GM03348 (cell line): ENCODE data around the gene GPHN.
"Not testable (repeated sequence)": the region's sequence is repeated elsewhere in the genome, so short reads cannot be mapped to it uniquely, and the experiment has no call there.

Source experiments
- DNase-seq: peaks from one replicate; pipeline ENCODE4 v3.0.0; 2012; ENCODE audit warnings: low spot score

GPHN gene

DNA sequence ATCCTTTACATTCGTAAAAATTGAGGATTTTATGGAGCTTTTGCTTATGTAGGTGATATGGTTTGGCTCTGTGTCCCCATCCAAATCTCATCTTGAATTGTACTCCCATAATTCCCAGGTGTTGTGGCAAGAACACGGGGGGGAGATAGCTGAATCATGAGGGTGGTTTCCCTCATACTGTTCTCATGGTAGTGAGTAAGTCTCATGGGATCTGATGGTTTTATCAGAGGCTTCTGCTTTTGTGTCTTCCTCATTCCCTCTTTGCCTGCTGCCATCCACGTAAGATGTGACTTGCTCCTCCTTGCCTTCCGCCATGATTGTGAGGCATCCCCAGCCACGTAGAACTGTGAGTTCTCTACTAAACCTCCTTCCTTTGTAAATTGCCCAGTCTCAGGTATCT lies 5.1 kb upstream of the GPHN start:
- DNase-seq, result not testable (repeated sequence)

DNA sequence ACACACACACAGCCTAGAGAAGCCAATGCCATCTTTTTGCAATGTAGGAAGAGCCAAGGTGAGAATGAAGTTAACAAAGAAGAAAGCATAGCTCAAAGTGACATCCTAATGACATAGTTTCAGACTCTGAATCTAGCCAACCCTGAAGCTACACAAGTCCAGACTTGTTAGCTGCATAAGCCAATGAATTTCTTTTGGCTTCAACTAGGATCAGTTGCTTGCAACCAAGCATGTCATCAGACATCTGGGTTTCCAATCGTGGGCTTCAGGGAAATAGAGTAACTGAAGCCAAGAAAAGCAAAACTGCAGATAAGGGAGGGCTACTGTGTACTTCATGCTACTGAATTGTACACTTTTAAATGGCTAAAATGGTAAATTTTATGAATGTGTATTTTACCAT lies 4.4 kb upstream of the GPHN start:
- DNase-seq, result no peak

DNA sequence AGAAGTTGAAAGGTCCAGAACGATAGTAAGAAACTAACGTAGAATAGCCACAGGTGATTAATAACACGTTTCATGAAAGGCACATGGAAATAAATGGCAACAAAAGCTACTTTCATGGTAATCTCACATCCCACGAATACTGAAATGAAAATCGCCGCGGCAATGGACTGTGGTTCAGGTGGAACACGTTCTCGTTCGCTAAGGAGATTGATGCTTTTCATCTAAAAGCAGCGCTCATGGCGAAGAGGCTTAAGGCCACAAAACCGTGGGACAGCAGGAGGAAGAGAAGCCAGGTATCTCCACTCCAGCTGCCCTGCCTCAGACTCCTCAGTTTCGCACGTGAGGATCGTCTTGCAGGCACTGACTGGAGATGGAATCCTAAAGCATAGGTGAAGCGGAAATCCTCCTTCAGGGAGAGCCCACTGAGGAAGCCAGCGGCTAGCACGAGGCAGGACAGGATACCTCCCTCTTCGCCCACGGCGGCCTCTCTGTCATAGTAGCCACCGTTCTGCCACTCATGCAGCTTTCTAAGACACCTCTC lies 696 bp upstream of the GPHN start:
- no peak for DNase-seq

DNA sequence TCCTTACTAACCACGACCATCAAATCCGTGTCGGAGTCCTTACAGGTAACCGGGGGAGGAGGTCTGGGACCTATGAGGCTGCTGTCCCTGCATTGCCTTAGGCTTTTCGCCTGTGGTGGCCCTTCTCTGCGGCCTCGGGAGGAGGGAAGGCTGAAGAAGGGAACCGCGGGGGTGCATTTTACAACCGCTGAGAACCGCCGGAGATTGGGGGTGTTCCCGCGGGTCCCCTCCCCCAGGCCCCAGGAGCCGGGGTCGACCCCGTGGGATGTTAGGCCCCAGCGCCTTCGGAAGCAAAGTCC lies 549 bp downstream of the GPHN start:
- DNase-seq, result no peak

DNA sequence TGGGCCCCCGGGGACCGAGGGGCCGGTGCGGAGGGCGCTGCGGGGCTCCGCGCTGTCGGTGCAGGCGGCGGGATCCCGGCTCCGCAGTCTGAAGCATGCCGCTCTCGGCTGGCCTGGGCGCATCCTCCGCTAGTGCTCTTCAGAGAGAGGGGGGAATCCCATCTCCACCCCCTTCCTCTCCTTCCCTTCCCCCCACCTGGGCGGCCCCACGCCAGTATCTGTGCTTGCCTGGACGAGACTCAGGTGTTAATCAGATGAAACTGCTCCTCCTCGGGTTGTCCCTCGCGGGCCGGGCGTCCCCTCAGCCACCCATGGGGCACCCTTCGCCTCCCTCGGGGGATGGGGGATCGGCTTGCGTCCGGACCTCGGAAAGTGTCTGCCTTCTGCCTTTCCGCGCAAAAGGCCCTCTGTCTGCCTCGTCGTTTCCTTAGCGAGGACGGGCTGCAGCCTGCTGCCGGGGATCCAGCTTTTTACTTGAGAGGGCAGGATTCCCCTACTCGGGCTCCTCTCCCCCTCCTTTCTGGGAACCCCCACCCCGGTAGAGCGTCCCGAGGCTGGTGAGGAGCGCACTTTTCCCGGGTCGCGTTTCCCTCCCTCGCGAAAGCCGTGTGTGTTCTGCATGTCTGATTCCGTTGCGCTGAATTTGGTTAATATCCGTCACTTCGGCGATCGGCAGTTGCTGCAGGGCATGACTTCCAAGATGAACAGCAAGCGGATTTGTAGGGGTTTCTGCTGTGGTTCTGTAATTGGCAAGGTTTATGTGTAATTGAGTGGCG lies 1.1 kb downstream of the GPHN start:
- DNase-seq, result peak; percentile 38

DNA sequence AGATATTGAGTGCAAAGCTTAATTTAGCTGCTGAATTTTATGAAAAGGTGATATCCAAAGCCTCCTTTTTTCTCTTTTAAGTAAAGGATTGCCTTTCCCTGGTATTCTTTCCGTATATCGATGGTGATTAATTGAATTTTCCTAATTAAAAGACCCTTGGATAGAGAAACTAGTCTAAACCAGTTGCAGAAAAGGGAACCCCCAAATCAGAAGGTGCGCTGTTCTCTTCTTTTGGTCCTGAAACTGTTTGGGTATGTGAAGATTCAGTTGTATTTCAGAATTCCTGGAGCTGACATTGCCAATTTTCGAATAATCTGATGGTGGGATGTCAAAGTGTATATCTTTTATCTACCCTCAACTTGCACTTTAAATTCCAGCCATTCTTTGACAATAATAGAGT lies 1.9 kb downstream of the GPHN start:
- peak; percentile 4 for DNase-seq

GRCh38 chr14:66511849-66512248 lies 3.9 kb downstream of the GPHN start:
- DNase-seq, result no peak

GRCh38 chr14:66514213-66514612 lies 6.3 kb downstream of the GPHN start:
- DNase-seq, result peak; percentile 9

DNA sequence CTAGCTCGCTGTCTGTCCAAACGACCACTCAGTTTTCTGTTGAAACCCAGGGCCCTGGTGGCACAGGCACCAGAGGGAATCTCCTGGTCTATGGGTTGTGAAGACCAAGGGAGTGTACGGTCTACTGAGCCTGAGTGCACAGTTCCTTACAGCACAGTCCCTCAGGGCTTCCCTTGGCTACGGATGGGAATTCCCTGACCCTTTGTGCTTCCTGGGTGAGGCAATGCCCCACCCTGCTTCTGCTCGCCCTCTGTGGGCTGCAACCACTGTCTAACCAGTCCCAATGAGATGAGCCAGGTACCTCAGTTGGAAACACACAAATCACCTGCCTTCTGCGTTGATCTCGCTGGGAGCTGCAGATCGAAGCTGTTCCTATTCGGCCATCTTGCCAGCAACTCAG lies 22.6 kb downstream of the GPHN start:
- DNase-seq, result no peak

GRCh38 chr14:66539034-66539433 lies 31.1 kb downstream of the GPHN start:
- DNase-seq, result no peak

- no peak for DNase-seq
Measured at GRCh38 chr14:66540038-66540437, 32.1 kb downstream of the GPHN start.

GRCh38 chr14:66541627-66542026 lies 33.7 kb downstream of the GPHN start:
- DNase-seq, result no peak

DNA sequence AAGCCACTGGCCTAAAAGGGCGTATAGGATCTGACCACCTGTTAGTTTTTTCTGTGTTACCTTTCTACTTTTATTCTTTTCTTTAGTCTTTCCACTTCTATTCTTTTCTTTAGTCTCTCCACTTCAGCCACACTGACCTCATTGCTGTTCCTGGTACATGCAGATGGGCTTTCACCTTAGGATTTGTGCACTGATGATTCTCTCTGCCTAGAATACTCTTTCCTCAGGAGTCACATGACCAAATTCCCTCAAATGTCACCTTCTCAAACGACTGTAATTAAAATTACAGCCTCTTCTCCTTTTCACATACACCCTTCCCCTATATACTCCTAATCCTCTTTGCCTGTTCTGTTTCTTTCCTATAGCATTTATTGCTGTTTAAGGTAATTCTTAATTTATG lies 36.0 kb downstream of the GPHN start:
- no peak for DNase-seq

- DNase-seq, result not testable (repeated sequence)
Measured at GRCh38 chr14:66545191-66545590, 37.2 kb downstream of the GPHN start.

GRCh38 chr14:66545751-66546150 lies 37.8 kb downstream of the GPHN start:
- DNase-seq, result not testable (repeated sequence)

DNA sequence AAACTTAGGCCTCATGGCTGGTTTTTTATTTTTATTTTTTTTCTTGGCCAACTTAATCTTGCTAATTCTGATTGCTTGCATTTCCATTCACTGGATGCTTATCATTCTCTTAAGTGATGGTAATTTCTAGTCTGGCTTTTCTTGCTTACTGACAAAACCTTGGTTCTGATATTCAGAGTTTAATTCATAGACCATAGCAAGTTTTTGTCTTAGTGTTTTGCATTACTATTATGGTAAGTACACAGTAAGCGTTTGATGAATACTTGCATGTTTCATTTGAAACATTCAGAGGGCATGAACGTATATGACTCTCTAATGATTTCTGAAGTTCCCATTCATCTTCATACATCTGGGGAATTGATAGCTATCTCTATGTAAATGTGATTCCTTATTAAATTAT lies 55.8 kb downstream of the GPHN start:
- no peak for DNase-seq

GRCh38 chr14:66568220-66568619 lies 60.3 kb downstream of the GPHN start:
- DNase-seq, result no peak

DNA sequence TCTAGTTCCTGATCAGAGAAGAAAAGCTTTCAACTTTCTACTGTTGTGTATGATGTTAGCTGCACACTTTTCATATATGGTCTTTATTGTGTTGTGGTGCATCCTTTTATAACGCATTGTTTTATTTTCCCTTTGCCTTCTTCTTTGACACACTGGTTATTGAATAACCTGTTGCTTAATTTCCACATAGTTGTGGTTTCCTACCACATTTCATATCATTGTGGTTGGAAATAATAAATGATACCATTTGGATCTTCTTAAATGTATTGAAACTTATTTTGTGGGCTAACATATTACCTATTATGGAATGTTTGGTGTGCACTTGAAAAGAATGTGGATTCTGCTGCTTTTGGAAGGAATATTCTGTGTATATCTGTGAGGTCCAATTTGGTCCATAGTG lies 64.9 kb downstream of the GPHN start:
- DNase-seq, result no peak

- no peak for DNase-seq
Measured at GRCh38 chr14:66575014-66575413, 67.1 kb downstream of the GPHN start.

DNA sequence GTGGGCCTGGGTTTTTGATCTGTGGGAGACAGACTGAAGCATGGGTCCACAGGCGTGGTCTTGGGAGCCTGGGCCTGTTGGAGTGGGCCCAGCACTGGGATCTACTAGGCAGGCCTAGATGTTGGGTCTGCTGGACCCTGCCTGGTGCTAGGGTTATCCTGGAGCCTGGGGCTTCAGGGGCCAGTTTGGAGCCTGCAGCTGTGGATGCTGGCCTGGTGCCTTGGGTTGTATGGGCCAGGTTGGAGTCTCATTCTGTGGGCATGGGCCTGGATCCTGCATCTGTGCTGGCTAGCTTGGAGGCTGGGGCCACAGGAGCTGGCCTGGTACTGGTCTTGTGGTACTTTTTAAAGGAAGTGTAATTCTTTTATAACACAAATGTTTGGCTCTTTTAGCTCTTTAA lies 68.0 kb downstream of the GPHN start:
- no peak for DNase-seq

GRCh38 chr14:66587753-66588152 lies 79.8 kb downstream of the GPHN start:
- not testable (repeated sequence) for DNase-seq

GRCh38 chr14:66595394-66595793 lies 87.4 kb downstream of the GPHN start:
- DNase-seq, result no peak

DNA sequence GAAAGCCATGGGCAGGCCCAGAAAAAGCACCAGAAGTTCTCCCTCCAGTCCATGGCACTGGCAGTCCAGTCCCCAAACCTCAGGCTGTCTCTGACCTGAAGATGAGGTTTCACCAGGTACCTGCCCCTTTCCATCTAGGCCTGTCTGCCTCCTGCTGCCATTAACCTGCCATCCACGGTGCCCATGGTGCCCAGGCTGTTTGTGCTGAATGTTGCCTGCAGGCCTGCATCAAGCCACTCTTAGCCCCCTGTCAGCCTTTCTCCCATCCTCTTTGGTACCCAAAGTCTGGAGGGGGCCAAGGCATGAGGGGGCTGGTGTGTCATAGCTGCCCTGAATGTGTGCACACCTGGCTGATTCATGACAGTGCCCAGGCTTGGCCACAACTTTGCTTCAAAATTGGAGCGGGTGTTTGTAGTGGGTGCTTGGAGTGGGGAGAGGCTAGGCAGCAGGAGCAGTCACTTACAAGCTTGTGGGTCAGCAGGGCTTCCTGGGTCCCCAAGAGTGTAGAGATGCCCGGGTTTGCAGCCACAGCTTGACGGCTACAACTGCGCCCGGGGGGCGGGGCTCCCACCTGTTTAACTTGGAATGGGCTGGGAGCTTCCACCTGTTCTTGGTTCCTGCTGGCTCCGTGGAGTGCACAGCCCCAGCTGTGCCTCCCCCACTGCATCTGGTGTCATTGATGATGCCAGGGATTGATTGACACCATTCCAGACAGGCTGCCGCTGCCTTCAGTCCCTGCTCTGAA lies 88.5 kb downstream of the GPHN start:
- no peak for DNase-seq

DNA sequence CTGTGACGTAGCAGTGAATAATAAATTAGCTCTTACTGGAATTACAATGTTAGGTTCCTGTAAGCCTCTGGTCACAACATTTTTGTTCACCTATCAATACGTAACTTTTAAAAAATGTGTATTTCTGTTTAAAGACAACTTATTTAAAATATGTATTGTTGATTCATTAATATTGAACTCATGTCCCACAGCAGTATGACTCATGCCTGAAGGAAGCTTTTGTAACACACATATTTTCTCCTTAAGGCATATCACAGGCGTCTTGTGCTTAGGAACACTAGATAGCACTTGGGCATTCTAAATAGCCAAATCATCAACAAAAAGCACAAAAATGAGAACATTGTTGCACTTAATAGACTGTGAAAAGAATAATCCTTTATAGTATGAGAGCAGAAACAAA lies 92.5 kb downstream of the GPHN start:
- DNase-seq, result no peak
